Measurements from ENCODE around the gene DCP2.

DNA sequence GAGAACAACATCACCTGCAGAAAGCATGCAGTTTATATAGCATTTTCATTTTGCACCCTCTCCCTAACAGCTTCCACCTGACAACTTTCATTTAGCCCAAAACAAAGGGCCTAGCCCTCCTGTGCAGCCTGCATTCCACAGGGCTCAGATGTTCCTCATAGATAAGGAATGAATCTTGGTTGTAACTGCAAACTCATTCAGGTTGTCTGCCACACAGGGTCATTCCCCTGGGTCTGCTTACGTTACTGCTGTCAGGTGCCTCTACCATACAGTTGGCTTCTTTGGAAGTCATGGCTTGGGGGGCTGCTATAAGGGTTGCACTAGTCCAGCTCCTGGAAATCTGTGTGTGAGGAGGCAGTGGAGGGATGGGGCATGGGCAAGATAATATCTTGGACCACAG is 2.7 kb upstream of the DCP2 start:
- TF ChIP-seq POLR2A (IDR thresholded peaks at IDR 0.05) (no peak), CTCF (IDR thresholded peaks at IDR 0.05) (no peak)
